ENCODE measurements around the gene SPINT3.

GRCh38 chr20:45485388-45485787 is 30.0 kb downstream of the SPINT3 start:
- TF ChIP-seq CREB1 (IDR thresholded peaks at IDR 0.05) = no peak
- TF ChIP-seq POLR2A (IDR thresholded peaks at IDR 0.05; ENCODE audit: control extremely low read depth in 1 of 2, low read depth in 2 of 2, low read length in 2 of 2) = no peak
- no peak for TF ChIP-seq CTCF (IDR thresholded peaks at IDR 0.05; ENCODE audit: control extremely low read depth in 1 of 3, insufficient read depth in 1 of 3, low read depth in 1 of 3, low read length in 3 of 3)
- no peak for TF ChIP-seq RFX5 (IDR thresholded peaks at IDR 0.05; ENCODE audit: borderline replicate concordance, low read depth, low read length)
- TF ChIP-seq BCL11A (IDR thresholded peaks at IDR 0.05; ENCODE audit: low read depth in 2 of 2, low read length in 2 of 2) = no peak
- TF ChIP-seq RNF2 (IDR thresholded peaks at IDR 0.05; ENCODE audit: borderline replicate concordance, low read depth, low read length, missing control alignments, poor library complexity, severe bottlenecking) = no peak
- TF ChIP-seq TAF1 (IDR thresholded peaks at IDR 0.05; ENCODE audit: low read depth, low read length) = no peak
- TF ChIP-seq FOSL1 (IDR thresholded peaks at IDR 0.05; ENCODE audit: insufficient read depth, low read depth, low read length) = no peak
